AG09319 (cell line): ENCODE measurements around the gene RABL3.
"Not testable (repeated sequence)": the region's sequence is repeated elsewhere in the genome, so short reads cannot be mapped to it uniquely, and the experiment has no call there.

Experiments used
- DNase-seq: peaks from one replicate; pipeline ENCODE4 v3.0.0-alpha.2; 2010; ENCODE audit warnings: low read depth; ENCODE audit errors: extremely low read depth
- CTCF ChIP-seq: IDR thresholded peaks from 2 replicates; pipeline ENCODE4 v1.5.1; 2011; ENCODE audit warnings: low read depth, mild to moderate bottlenecking, inconsistent platforms, low read length, moderate library complexity

RABL3 gene

GRCh38 chr3:120745466-120745865, 3.1 kb upstream of the RABL3 start:
- no peak for TF ChIP-seq CTCF
- DNase-seq, result no peak

- TF ChIP-seq CTCF, result no peak
- no peak for DNase-seq
These were observed 1.4 kb upstream of the RABL3 start for GRCh38 chr3:120743556-120744195.

DNA sequence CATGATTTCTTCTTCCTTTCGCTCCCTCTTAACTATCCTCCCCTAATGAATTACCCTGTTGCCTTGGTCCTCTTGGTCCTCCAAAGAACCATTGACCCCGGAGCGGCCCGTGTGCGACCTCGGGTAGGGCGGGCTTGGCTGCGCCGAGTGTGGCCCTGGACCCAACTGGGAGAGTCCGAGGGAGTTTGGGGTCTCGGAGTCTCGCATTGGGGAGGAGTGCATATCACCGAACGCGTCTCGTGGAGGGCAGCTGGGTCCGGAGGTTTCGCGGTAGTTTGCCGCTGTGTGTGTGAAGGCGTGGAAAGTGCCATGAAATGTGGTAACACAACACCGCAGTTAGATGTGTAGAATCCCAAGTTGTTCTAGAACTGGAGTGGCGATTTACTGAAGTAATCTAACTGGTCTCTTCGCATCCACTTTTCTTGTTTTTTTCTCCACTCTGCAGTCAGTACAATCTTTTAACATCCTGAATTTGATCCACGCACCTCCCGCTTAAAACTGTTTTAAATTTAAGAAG, 591 bp upstream of the RABL3 start:
- no peak for DNase-seq
- no peak; the same call in 1 of the 2 replicates for TF ChIP-seq CTCF

- no peak for TF ChIP-seq CTCF
- DNase-seq, result no peak
These were observed 499 bp downstream of the RABL3 start for GRCh38 chr3:120741837-120742197.

DNA sequence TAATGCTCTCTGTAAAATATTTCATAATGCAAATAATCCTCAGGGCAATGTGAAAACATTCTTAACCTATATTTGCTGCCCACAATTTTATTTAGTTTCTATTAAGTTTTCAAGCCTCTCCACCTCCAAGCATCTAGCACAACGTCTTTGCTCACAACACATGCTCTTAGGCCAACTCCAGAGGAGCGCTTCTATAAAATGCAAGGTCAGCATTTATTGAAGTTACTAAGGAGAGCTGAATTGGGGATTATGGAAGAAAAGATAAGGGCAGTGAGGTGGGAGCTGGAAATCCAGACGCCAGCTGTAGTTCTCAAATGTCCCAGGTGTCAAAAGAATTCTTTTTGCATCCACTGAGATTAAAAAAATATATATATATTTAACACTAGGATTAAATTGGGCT, 996 bp downstream of the RABL3 start:
- DNase-seq, result no peak

DNA sequence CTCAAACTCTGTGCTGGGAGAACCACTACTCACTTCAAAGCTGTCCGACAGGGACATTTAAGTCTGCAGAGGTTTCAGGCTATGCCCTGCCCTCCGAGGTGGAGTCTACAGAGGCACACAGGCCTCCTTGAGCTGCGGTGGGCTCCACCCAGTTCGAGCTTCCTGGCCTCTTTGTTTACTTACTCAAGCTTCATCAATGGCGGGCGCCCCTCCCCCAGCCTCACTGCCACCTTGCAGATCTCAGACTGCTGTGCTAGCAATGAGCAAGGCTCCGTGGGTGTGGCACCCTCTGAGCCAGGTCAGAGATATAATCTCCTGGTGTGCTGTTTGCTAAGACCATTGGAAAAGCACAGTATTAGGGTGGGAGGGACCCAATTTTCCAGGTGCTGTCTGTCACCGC, 4.3 kb downstream of the RABL3 start:
- not testable (repeated sequence) for DNase-seq

More for the DNA sequence above, 996 bp downstream of the RABL3 start:
- TF ChIP-seq CTCF, result no peak

DNA sequence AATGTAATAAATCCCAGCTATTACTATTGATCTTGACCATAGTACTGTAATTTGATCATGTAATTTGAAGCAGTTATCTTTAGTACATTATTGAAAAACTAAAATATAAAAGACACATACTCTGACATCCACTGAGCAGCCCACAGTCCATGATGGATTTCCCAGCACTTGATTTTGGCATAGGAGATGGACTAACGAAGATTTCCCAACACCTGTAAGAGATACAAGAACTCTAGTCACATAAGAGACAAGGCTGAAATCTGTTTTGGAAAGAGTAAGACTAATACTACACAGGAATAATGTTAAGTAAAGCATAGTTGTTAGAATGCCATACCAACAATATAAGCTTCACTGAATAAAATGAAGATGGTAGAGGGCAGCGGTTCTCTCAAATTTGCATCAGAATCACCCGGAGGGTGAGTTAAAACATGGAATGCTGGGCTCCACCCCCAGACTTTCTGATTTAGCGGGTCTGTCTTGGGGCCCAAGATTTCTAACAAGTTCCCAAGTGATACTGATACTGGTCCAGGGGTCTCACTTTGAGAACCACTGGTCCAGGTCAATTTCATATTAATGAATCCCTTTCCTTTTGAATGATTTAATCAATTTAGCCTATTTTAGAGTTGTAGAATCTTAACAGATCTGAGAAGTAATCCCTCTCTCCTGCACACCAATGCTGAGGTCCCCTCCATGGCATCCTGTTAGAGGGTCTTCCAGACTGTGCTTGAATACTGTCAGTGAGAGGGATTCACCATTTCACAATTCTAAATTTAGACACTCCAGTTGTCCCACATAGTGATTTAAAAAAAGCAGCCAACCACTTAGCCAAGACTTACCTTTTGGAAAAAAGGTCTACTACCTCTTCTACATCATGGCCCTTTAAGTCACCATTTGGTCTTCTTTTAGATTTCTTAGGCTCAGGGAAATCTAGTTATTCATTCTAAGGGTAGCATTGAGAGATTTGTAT, 11.5 kb downstream of the RABL3 start:
- TF ChIP-seq CTCF, result no peak
- no peak for DNase-seq
